GM12878 (cell line): ENCODE results near the gene TUBA1B. TPM values are rescaled to one million over a fixed set of nuclear protein-coding genes. Genes with fewer than 3 reads are reported as not detected.

Source experiments
- BHLHE40 ChIP-seq, 2 experiments: fragments of 450-650 bp in 1 of 2; IDR thresholded peaks; 2 replicates each; pipeline ENCODE4 v1.6.1; 2011 to 2017; ENCODE audit warnings: low read depth in 2 of 2, borderline replicate concordance in 1 of 2, improper control_type of control experiment in 1 of 2, low read length in 1 of 2, mild to moderate bottlenecking in 1 of 2
- CEBPZ ChIP-seq: fragments of 150-350 bp; IDR thresholded peaks from 2 replicates; pipeline ENCODE4 v1.6.1; 2016; ENCODE audit warnings: low read depth, low read length
- CREB1 ChIP-seq: IDR thresholded peaks from 2 replicates; pipeline ENCODE4 v1.6.1; 2012; ENCODE audit warnings: low read depth, mild to moderate bottlenecking, inconsistent platforms
- DPF2 ChIP-seq: fragments of 450-650 bp; IDR thresholded peaks from 2 replicates; pipeline ENCODE4 v1.6.1; 2017; ENCODE audit warnings: mild to moderate bottlenecking
- ESRRA ChIP-seq: IDR thresholded peaks from 2 replicates; pipeline ENCODE4 v1.6.1; 2012; ENCODE audit warnings: mild to moderate bottlenecking, low read length, improper control_type of control experiment
- ETV6 ChIP-seq, 2 experiments: fragments of 450-650 bp in 1 of 2; IDR thresholded peaks in 1 of 2; conservative IDR thresholded peaks in 1 of 2; 2 replicates each; pipeline ENCODE4 v1.6.1; 2014; ENCODE audit warnings: antibody characterized with exemption in 1 of 2, borderline replicate concordance in 1 of 2, low read depth in 1 of 2, mild to moderate bottlenecking in 1 of 2, moderate library complexity in 1 of 2
- FOXM1 ChIP-seq: IDR thresholded peaks from 2 replicates; pipeline ENCODE4 v1.6.1; 2012; ENCODE audit warnings: low read depth, mild to moderate bottlenecking, inconsistent platforms, low read length, moderate library complexity
- HDGF ChIP-seq: fragments of 450-650 bp; IDR thresholded peaks from 2 replicates; pipeline ENCODE4 v1.6.1; 2016; ENCODE audit warnings: antibody characterized with exemption
- IKZF1 ChIP-seq: fragments of 450-650 bp; conservative IDR thresholded peaks from 2 replicates; pipeline ENCODE4 v1.6.1; 2017; ENCODE audit warnings: antibody characterized with exemption, mild to moderate bottlenecking
- IKZF2 ChIP-seq, 2 experiments: fragments of 450-650 bp; IDR thresholded peaks; 2 replicates each; pipeline ENCODE4 v1.6.1; 2017; ENCODE audit warnings: mild to moderate bottlenecking in 2 of 2, moderate library complexity in 2 of 2
- MAX ChIP-seq: IDR thresholded peaks from 2 replicates; pipeline ENCODE4 v1.6.1; 2012; ENCODE audit warnings: low read depth, low read length, improper control_type of control experiment
- NFXL1 ChIP-seq: fragments of 450-650 bp; IDR thresholded peaks from 2 replicates; pipeline ENCODE4 v1.6.1; 2017; ENCODE audit warnings: antibody characterized with exemption, mild to moderate bottlenecking, borderline replicate concordance
- NFYA ChIP-seq: IDR thresholded peaks from 2 replicates; pipeline ENCODE4 v1.6.1; 2011; ENCODE audit warnings: low read depth, mild to moderate bottlenecking, low read length, improper control_type of control experiment, borderline replicate concordance
- NFYB ChIP-seq: IDR thresholded peaks from 2 replicates; pipeline ENCODE4 v1.6.1; 2011; ENCODE audit warnings: low read depth, mild to moderate bottlenecking, low read length, improper control_type of control experiment, moderate library complexity; ENCODE audit not compliant: insufficient read depth
- NKRF ChIP-seq: fragments of 450-650 bp; conservative IDR thresholded peaks from 2 replicates; pipeline ENCODE4 v1.6.1; 2017; ENCODE audit warnings: mild to moderate bottlenecking, moderate library complexity
- NR2F1 ChIP-seq: fragments of 450-650 bp; conservative IDR thresholded peaks from 2 replicates; pipeline ENCODE4 v1.6.1; 2017; ENCODE audit warnings: mild to moderate bottlenecking
- POLR2A ChIP-seq: IDR thresholded peaks from 2 replicates; pipeline ENCODE4 v1.6.1; 2011; ENCODE audit warnings: low read depth, mild to moderate bottlenecking, low read length
- POLR2AphosphoS2 ChIP-seq: IDR thresholded peaks from 2 replicates; pipeline ENCODE4 v1.6.1; 2011; ENCODE audit warnings: low read depth, mild to moderate bottlenecking, low read length, improper control_type of control experiment, moderate library complexity
- SKIL ChIP-seq: fragments of 450-650 bp; IDR thresholded peaks from 2 replicates; pipeline ENCODE4 v1.6.1; 2017; ENCODE audit warnings: mild to moderate bottlenecking, low read depth, inconsistent platforms; ENCODE audit not compliant: poor library complexity, severe bottlenecking
- WRNIP1 ChIP-seq: IDR thresholded peaks from 2 replicates; pipeline ENCODE4 v1.6.1; 2011; ENCODE audit warnings: low read depth, low read length, improper control_type of control experiment, borderline replicate concordance
- YY1 ChIP-seq: IDR thresholded peaks from 2 replicates; pipeline ENCODE4 v1.6.1; 2011; ENCODE audit warnings: low read depth, mild to moderate bottlenecking, low read length
- ZNF24 ChIP-seq: fragments of 450-650 bp; IDR thresholded peaks from 2 replicates; pipeline ENCODE4 v1.6.1; 2017; ENCODE audit warnings: antibody characterized with exemption, mild to moderate bottlenecking
- polyA plus RNA-seq, 11 experiments: library from polyadenylated mRNA; depleted of rRNA in 4 of 11; unstranded in 6 of 11; stranded (reverse) in 5 of 11; fragments of >200 nt; fragmentation: Nextera tagmentation in 4 of 11; fragmentation: Illumina TruSeq in 1 of 11; extraction: Ambion mirVana in 4 of 11; extraction: Trizol in 1 of 11; gene quantifications; 1 replicate in 1 of 11; 2 replicates in 10 of 11; pipeline versions ENCODE4 v1.2.1 to v1.2.3, GENCODE V29; 2011 to 2016; ENCODE audit warnings: inconsistent platforms in 2 of 11, missing spikeins in 2 of 11, low read depth in 1 of 11
- total RNA-seq, 4 experiments: library from RNA; depleted of rRNA in 3 of 4; stranded (reverse); fragments of >200 nt in 3 of 4; fragmentation: Illumina TruSeq in 1 of 4; extraction: Trizol in 1 of 4; gene quantifications; 2 replicates each; pipeline versions ENCODE4 v1.2.1 to v1.2.3, GENCODE V29; 2013 to 2021

The TUBA1B gene
- total and polyA plus RNA-seq, 10 of the 15 experiments (the other 5 are each of a cell fraction or from before 2014, with no cell fraction given), result 2,328 to 4,712 (median 3,552) TPM

GRCh38 chr12:49110464-49111155 is 20.6 kb downstream of the TUBA1B start, which contains the start of gene LMBR1L (continued):
- TF ChIP-seq BHLHE40 (IDR thresholded peaks at IDR 0.05; ENCODE audit: borderline replicate concordance in 1 of 2, low read depth in 2 of 2, low read length in 1 of 2) (peak; percentile 96 to 97), NFYA (peak; percentile 45), WRNIP1 (no peak), NR2F1 (peak; percentile 52; the same call in 1 of the 2 replicates), YY1 (peak; percentile 87), ETV6 (conservative IDR thresholded peaks at IDR 0.05 in 1 of 2, IDR thresholded peaks at IDR 0.05 in 1 of 2; ENCODE audit: borderline replicate concordance in 1 of 2, low read depth in 1 of 2) (no peak), POLR2AphosphoS2 (0 out of 2 replicates have a peak, but pooled peaks have one; percentile 34), HDGF (peak; percentile 82; the same call in 1 of the 2 replicates), NFYB (peak; percentile 95), NFXL1 (no peak), SKIL (peak; percentile 43), FOXM1 (no peak), MAX (no peak), NKRF (peak; percentile 88), IKZF1 (peak; percentile 29; the same call in 1 of the 2 replicates), CEBPZ (peak; percentile 66), ZNF24 (no peak), POLR2A (peak; percentile 91), ESRRA (0 out of 2 replicates have a peak, but pooled peaks have one; percentile 31), IKZF2 (IDR thresholded peaks at IDR 0.05) (peak in 1 of 2 experiments; percentile 22; a peak in 1 of 4 replicates), CREB1 (peak; percentile 92), DPF2 (peak; percentile 80)
